ENCODE measurements around the gene OR2V2. TPM values are rescaled to one million over a fixed set of nuclear protein-coding genes. Genes with fewer than 3 reads are reported as not detected.
"Not testable (repeated sequence)": the region's sequence is repeated elsewhere in the genome, so short reads cannot be mapped to it uniquely, and the experiment has no call there.

Gene OR2V2
- total and polyA plus RNA-seq, 12 donors: not detected

DNA sequence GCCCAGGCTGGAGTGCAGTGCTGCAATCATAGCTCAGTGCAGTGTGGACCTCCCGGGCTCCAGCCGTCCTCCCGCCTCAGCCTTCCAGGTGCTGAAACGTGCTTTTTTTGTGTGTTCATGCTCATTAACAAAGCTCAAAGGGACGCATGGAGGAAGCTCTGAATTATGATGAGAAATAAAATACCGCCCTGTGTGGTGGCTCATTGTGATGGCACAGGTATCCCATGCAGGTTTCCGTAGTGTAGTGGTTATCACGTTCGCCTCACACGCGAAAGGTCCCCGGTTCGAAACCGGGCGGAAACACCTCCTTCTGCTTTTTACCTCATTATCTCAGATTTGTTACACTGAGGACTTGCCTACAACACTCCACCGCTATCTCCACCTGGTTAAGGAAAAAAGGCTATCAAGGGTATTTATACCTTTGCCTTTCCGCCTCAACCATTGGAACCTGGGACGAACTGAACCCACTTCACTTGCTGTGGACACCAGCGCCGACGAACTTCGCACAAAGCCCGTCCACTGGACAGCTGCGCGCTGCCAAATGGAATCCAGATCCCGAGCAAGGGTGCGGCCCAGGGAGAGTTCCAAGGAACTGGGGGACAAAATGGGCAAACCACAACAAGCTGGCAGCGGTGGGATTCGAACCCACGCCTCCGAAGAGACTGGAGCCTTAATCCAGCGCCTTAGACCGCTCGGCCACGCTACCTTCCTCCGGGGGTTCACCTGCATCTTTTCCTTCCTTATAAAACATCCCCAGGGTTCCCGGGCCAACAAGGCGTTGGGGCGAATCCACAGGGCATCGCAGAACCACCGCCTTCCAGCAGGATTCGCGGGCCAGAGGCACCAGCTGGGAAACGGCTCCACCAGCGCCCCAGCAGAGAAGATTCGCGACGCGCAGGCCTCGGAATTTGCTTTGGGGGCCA, 26.3 kb downstream of the OR2V2 start:
- TF ChIP-seq, protein P1, sequence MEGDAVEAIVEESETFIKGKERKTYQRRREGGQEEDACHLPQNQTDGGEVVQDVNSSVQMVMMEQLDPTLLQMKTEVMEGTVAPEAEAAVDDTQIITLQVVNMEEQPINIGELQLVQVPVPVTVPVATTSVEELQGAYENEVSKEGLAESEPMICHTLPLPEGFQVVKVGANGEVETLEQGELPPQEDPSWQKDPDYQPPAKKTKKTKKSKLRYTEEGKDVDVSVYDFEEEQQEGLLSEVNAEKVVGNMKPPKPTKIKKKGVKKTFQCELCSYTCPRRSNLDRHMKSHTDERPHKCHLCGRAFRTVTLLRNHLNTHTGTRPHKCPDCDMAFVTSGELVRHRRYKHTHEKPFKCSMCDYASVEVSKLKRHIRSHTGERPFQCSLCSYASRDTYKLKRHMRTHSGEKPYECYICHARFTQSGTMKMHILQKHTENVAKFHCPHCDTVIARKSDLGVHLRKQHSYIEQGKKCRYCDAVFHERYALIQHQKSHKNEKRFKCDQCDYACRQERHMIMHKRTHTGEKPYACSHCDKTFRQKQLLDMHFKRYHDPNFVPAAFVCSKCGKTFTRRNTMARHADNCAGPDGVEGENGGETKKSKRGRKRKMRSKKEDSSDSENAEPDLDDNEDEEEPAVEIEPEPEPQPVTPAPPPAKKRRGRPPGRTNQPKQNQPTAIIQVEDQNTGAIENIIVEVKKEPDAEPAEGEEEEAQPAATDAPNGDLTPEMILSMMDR (IDR thresholded peaks at IDR 0.05): no peak
- no peak for TF ChIP-seq POLR2A (IDR thresholded peaks at IDR 0.05)
- H3K27ac ChIP-seq: no peak overlapping the region
- no peak for DNase-seq
- H3K9me3 ChIP-seq (replicated peaks in 1 of 3): no peaks in the 10 kb centered on the region
- no peaks in the 10 kb centered on the region for H3K4me1 ChIP-seq (replicated peaks in 1 of 2)
- no peaks in the 10 kb centered on the region for H3K36me3 ChIP-seq (replicated peaks in 1 of 2)
- peaks cover 69% of the 10 kb centered on the region for H3K27me3 ChIP-seq
- 3 to 5% (median 4%) methylated on average over 32 to 50 of the region's 50 CpGs for WGBS, 4 donors
- intact Hi-C loops (cut with DNase I): loop anchor here in 1 of 2 donors (5.0 kb wide), 1 partner anchor 391 kb away; no protein-coding TSS in a partner anchor
- H3K4me3 ChIP-seq: no peak overlapping the region

DNA sequence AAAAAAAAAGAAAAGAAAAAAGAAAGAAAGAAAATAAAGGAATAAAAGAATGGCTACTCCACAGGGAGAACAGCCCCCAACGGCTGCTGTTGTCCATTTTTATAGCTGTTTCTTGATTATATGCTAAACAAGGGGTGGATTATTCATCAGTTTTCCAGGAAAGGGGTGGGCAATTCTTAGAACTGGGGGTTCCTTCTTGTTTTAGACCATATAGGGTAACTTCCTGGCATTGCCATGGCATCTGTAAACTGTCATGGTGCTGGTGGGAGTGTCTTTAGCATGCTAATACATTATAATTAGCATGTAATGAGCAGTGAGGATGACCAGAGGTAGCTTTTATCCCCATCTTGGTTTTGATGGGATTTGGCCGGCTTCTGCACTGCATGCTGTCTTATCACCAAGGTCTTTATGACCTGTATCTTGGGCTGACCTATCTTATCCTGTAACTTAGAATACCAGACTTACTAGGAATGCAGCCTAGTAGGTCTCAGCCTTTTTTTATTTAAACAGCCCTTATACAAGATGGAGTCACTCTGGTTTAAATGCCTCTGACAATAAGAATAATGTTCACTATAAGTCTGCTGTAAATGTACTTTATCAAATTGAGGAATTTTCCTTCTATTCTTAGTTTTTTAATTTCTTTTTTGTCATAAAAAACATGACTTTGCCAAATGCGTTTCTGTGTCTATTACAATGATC, 29.0 kb downstream of the OR2V2 start:
- H3K36me3 ChIP-seq (replicated peaks in 1 of 2): no peaks in the 10 kb centered on the region
- intact Hi-C loops (cut with DNase I): no loop called here

DNA sequence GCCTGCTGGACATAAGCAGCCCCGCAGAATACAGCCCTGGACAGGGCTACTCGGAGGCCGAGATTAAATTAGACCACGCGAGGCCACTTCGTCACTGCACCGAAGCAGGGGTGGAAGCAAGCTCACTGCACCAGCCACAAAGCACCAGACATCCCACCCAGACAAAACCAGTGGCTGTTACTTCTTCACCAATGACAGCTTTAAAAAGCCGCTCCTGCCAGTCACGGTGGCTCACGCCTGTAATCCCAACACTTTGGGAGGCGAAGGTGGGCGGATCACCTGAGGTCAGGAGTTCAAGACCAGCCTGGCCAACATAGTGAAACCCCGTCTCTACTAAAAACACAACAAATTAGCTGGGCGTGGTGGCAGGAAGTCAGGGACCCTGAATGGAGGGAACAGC, 30.2 kb downstream of the OR2V2 start:
- H3K27ac ChIP-seq; DNase-seq; H3K36me3 ChIP-seq (replicated peaks in 1 of 2); H3K4me1 ChIP-seq (replicated peaks in 1 of 2); intact Hi-C loops (cut with DNase I); H3K4me3 ChIP-seq; H3K9me3 ChIP-seq (replicated peaks in 1 of 3): not testable (repeated sequence)
- WGBS, 4 donors: 65 to 72% (median 69%) methylated on average over 7 to 14 of the region's 14 CpGs
- peaks cover 32% of the 10 kb centered on the region for H3K27me3 ChIP-seq

More for the DNA sequence above, 29.0 kb downstream of the OR2V2 start:
- H3K27ac ChIP-seq: no peak overlapping the region
- H3K27me3 ChIP-seq: peaks cover 44% of the 10 kb centered on the region
- H3K9me3 ChIP-seq (replicated peaks in 1 of 3): no peaks in the 10 kb centered on the region
- no peak overlapping the region for H3K4me3 ChIP-seq
- TF ChIP-seq, protein P1 (IDR thresholded peaks at IDR 0.05): no peak
- TF ChIP-seq POLR2A (IDR thresholded peaks at IDR 0.05): no peak
- DNase-seq: no peak
- H3K4me1 ChIP-seq (replicated peaks in 1 of 2): no peaks in the 10 kb centered on the region
- 53 to 65% (median 53%) methylated on average over 3 of the region's 3 CpGs for WGBS, 4 donors

DNA sequence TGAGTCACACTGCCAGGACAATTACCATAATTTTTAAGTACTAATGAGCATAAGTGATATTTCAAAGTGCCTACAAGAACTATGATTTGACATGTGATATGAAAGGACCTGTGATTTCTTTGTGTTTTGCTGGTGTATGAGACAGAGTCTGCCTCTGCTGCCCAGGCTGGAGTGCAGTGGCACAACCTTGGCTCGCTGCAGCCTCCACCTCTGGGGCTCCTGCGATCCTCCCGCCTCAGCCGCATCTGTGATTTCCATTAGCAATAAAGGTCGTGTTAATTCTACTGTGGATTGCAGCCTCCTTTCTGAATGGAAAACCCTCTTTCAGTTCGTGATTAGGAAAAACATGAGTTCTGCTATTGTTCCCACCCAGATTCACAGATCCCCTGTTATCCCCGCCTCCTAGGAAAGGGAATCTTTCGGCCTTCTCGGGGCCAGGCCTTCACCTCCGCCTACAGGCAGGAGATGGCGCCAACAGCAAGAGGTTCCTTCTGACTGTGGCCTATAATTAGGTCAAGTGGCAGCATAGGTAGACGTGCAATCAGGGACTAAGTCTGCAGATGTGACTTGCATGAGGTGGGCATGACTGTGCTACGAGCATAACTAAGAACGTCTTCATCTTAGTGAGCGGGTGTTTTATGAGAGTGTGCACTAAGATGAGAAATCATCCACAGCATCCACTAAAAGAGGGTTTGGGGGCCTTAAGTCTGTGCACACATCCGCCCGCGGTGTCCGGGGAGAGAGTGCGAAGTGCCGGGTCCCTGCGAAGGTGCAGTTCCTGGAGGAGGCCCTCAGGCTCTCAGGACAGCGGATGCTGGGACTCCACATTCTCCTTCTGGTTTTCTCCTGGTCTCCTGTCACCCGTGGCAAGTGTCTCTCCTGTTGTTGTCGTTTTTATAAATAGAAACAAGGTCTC, 34.5 kb downstream of the OR2V2 start:
- no peak overlapping the region for H3K27ac ChIP-seq
- H3K4me3 ChIP-seq: no peak overlapping the region
- intact Hi-C loops (cut with DNase I): no loop called here
- no peaks in the 10 kb centered on the region for H3K9me3 ChIP-seq (replicated peaks in 1 of 3)
- WGBS, 4 donors: 40 to 54% (median 51%) methylated on average over 16 to 25 of the region's 25 CpGs
- no peaks in the 10 kb centered on the region for H3K27me3 ChIP-seq
- DNase-seq: peak in 6 of 7 donors; percentile 65 to 85 (median 75)
- H3K4me1 ChIP-seq (replicated peaks in 1 of 2): peaks cover 5 to 11% of the 10 kb centered on the region in 2 donors
- no peaks in the 10 kb centered on the region for H3K36me3 ChIP-seq (replicated peaks in 1 of 2)
- TF ChIP-seq POLR2A (IDR thresholded peaks at IDR 0.05): no peak
- TF ChIP-seq, protein P1 (IDR thresholded peaks at IDR 0.05): peak; percentile 69 to 85 (median 78)
